Activated CD8-positive, alpha-beta memory T cell treated with anti-CD3 and anti-CD28 coated beads, Interleukin-2, amount 50 U/mL, for 1 hour (primary cell): ENCODE results near the gene GPD2.
"Not testable (repeated sequence)": the region's sequence is repeated elsewhere in the genome, so short reads cannot be mapped to it uniquely, and the experiment has no call there.

Source experiments
- DNase-seq: peaks from one replicate; pipeline ENCODE4 v3.0.0-alpha.2; 2020; ENCODE audit errors: extremely low read depth

Gene GPD2

DNA sequence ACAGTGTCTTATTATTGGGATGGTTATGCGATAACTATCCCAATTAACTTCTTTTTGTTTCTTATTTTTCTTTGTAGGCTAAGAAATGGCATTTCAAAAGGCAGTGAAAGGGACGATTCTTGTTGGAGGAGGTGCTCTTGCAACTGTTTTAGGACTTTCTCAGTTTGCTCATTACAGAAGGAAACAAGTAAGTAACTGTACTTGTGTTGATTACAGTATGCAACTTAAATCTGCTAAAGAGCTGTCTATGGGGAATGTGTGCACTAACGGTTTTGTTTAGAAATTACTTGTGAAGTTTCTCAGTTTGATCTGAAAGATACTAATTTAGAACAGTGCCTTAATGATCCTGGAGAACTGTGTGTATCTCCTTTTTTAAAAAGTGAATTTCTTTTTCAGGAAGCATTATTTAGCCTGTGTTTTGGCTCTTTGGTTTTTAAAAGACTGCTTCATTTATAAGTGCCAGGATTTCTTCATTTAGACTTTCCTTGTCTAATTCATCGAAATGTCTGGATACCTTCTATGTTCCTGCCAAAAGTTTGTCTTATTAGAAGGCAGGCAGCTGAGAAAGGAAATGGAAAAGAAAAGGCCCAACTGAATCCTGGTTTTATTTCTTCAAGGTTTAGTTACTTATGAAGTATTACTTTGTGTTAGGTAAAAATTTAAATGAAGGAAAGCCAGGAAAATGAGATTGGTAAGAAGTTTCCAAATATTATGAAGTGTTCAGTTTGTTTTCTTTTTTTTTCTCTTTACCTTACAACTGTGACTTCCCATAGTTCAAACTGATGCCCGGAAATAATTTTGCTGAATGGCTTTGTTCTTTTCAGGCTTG, 40.1 kb downstream of the GPD2 start:
- DNase-seq: no peak

DNA sequence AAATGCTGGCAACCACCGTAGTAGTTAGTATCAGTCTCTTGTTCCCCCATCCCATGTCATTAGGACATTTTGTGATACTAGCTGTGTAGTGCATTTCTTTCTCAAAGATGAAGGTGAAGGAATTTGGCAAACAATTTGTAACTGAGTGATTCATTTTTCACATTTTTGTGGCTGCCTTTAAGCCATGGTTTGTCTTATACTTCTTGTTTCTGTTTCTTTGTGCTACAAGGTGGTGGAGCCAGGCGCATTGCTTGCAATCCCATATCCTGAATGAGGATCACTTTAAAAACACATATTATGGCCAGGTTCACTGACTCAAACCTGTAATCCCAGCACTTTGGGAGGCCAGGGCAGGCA, 40.6 kb downstream of the GPD2 start:
- no peak for DNase-seq

DNA sequence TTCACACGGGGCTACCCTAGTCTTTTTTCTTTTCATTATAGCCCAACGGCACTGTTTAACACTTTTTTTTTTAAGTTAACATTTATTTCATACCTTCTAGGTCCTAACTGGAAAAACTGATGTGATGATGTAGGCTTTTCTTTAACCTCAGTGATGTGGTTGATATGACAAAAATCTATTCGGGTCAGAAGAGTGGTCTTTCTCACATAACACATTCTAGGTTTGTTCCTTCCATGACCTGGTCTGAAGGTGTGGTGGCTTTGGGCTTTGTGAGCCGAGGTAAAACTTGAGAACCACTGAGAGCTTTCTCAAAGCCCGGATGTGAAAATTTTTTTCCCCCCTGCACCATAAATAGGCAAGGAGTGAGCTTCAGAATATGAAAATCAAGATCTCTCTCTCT, 44.2 kb downstream of the GPD2 start:
- no peak for DNase-seq

DNA sequence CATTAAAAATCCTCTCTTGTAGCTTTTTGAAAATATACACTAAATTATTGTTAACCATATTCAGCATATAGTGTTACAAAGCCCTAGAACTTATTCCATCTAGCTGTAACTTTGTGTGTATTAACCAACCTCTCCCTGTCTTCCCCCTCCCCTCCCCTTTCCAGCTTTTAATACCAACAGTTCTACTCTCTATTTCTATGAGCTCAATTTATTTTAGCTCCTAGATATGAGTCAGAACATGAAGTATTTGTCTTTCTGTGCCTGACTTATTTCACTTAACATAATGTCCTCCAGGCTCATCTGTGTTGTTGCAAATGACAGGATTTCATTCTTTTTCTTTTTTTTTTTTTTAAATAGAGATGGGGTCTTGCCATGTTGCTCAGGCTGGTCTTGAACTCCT, 45.1 kb downstream of the GPD2 start:
- no peak for DNase-seq

DNA sequence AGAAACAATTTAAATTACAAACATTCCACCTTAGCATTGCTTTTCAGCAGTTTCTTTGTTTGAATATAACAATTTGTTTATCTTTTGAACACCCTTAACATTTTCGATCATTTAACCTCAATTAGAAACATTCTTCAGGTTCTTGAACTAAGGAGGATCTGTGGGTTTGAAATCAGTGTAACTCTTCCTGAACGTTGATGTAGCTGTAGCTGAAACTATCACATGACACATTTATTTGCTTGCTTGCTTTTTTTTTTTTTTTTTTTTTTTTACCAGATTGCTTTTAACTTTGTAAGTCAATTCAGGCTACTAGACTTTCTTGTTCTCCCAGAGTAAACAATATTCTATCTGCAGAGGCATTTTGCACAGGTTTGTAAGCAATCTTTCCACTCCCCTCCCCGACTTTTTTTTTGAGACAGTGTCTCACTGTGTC, 47.6 kb downstream of the GPD2 start:
- no peak for DNase-seq

DNA sequence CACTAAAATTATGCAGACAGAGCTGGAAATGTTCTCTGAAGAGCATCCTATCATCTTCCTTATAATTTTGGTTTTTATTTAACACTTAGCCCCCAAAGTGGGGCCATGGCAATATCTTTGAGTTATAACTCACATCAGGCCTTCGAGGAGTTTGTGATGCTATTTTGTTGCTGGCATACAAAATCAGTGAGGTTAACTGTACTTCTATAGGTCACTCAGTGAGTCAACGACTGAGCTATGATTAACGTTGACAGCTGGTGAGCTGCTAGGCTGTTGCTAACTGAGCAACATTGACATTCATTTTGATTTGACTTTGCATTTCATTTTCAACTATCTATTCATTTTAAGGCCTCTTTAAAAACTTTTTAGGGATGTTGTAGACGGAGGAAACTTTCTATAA, 50.0 kb downstream of the GPD2 start:
- no peak for DNase-seq

DNA sequence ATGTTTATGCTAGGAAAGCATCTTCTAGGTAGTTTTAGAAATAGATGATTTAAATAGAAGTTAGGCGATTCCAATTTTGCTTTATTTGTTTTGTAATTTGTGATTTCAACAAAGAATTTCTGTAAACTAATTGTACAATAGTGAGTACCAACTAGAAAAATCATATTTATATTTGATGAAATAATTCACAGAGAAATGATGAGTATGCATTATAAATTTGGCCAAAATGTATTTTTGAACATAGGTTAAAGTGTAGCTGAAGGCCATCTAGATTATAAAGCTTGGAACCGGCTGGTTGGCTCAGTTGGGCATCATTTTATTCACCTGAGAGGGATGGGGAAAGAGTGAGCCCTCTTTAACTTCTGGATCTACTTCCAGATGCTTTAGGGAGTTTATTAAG, 50.4 kb downstream of the GPD2 start:
- no peak for DNase-seq

DNA sequence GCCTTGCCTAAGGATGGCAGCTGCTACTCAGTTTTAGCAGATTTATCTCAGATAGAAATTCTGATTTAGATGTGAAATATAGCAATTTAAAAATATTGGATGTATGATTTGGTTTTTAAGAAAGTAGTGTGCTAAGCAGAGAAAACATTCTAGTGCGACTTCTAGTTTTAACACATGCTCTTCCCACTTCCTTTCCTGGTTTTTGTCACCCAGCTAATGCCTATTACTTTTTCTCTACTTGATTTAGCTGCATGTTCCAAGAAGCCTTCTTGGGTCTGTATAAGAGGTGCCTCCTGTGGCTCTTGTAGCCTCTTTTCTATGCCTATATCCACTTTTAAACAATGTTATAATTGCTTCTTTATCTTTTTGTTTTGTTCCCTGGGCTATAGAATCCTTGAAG, 53.0 kb downstream of the GPD2 start:
- no peak for DNase-seq

DNA sequence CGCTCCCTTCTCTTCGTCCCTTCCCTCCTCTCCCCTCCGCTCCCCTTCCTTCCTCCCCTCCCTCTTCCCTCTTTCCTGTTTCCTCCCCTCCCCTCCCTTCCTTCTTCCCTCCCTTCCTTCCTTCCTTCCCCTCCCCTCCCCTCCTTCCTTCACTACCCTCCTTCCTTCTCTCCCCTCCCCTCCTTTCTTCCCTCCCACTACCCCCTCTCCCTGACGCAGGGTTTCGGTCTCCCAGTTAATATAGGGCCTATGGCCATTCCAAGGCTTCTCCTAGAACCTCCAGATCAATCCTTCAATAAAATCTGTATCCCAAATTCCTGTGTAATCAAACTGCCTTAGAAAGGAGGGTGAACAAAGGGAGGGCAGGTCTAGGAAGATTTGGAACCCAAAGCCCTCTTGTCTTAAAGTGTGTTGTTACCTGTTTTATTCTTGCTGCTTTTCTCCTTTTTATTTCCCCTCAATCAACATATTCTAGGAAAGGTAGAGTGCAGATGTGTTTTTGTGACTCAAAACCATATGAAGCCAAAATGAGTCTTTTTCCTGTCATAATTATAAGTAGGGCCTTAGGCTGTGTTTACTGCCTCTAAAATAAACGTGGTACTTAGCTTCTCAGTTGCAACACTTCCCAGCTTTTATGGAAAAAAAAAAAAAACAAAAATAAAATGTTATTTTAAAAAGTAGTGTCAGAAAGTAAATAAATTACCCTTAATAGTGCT, 53.7 kb downstream of the GPD2 start:
- no peak for DNase-seq

DNA sequence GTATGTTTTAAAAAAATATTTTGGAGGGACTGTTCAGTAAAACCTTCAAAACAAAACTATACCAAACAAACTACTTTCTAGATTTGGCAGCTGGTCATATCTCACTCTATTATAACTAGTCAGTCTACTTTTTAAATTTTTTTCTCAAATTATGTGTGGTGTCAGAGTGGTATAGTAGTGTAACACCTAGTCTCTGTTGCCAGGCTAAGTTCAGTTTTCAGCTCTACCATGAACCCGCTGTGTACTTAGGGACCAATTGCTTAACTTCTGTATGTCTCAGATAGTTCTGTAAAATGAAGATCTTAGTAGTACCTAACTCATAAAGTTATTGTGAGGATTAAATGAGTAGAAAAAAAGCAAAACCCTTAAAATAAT, 54.3 kb downstream of the GPD2 start:
- DNase-seq: no peak

DNA sequence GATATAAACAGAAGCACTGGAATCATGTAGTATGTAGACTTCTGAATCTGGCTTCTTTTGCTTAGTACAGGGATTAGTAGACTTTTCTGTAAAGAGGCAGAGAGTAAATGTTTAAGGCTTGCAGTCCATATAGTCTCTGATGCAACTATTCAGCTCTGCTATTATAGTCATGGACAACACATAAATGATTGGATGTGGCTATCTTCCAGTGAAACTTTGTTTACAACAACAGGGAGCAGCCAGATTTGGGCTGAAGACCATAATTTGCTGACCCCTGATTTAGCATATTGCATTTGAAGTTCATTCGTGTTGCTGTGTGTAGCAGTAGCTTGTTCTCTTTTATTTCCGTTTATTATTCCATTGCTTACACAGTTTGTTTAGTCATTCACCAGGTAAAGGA, 55.0 kb downstream of the GPD2 start:
- DNase-seq: no peak

DNA sequence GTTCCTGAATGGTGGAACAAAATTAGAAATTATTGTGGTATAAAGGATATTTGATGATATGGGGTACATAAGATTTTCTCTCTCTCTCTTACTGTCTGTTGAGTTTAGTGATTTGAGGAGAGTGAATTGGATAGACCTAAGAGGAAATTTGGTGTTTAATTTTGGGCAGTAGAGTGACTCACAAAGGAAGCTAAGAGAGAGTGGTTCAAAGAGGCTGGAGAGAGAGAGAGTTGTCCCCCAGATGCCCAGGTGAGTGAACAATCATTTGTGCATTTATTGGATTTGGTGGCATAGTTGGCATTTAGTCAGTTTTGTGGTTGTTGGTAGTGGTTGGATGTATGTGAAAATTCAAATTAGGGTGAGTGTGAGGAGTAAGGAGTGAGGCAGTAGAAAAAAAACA, 56.8 kb downstream of the GPD2 start:
- DNase-seq: no peak

DNA sequence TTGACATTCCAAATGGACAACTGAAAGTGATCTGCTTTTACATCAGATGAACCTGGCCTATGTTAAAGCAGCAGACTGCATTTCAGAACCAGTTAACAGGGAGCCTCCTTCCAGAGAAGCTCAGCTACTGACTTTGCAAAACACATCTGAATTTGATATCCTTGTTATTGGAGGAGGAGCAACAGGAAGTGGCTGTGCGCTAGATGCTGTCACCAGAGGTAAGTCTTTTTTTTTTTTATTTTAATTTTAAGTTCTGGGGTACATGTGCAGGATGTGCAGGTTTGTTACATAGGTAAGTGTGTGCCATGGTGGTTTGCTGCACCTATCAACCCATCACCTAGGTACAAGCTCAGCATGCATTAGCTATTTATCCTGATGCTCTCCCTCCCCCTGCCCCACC, 59.8 kb downstream of the GPD2 start:
- DNase-seq: not testable (repeated sequence)

DNA sequence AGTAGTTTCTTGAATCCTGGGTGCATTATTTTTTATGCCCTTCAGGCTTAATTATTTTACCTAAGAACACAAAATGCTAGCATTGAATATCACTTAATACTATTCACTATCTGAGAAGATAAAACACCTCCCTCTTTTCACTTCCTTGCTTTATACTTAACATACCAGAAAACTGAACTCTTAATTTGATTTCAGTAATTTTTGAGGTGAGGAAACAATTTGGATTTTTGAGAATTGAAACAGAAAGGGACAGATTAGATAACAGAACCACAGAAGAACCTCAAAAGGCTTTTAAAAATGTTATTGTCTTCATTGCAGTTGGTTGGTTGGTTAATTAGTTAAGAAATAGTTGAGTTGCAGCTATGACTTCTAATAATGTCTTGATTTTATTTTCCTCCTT, 69.5 kb downstream of the GPD2 start:
- no peak for DNase-seq

DNA sequence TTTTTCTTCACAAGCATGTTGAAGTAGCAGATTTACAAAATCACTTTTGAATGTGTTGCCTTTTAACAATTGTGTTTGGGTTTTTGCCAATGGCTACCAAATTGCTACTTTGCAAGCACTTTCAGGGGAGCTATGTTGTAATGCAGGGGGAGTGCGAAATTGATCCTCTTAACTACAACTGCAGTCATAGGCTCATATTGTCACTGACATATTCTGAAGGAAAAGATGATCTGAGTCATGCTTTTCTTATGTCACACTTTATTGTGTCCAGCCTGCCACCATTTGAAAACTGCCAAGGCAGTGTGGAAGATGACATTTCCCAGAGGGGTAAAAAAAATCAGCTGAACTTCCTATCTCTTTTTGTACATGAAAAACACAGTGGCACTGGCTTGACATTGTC, 74.9 kb downstream of the GPD2 start:
- DNase-seq: no peak

DNA sequence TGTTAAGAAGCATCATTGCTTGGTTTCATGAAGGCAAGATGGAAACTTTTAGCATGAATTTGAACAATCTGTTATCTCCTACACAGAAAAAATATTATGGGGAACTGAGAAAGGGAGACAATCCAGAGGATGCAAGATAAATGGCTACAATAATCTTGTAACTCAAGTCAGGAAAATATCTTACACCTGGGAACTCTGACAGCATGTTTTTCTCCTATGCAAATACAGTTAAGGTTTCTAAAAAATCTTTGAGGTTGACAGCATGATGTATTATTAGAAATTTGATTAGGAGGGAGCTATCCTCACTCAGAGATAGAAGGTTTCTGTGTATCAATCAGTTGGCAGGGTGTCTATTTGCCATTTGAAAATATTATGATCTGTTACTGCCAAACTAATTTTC, 75.6 kb downstream of the GPD2 start:
- no peak for DNase-seq

DNA sequence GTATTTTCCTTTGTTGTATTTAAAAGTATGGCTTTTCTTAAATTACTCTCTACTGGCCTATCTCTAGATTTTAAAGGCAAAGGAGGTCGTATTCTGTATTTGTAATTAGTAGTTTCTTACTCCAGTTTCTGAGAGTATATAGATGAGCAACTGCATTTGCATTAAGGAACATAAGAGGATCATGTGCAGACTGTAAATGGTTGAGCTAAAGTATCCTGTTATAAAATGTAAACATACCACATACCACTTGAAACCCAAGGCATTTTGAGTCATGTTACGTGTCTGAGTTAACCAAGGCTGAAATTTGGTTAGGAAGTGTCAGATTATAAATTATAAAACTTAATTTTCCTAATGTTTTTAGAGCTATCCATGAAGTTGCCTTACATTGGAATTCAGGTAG, 76.3 kb downstream of the GPD2 start:
- no peak for DNase-seq

DNA sequence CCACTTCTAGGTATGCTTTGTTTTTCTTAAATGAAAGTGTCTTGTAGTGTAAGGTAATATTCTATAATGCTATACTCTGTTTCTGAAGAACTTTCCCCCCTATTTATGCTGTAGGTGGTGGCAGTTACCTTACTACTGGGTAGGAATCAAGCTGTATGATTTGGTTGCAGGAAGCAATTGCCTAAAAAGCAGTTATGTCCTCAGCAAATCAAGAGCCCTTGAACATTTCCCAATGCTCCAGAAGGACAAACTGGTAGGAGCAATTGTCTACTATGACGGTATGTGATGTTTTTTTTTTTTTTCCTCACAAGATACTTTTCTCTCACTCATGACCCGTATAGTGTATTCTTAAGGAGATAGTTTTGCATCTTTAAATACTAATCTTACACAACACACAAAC, 77.0 kb downstream of the GPD2 start:
- DNase-seq: no peak

DNA sequence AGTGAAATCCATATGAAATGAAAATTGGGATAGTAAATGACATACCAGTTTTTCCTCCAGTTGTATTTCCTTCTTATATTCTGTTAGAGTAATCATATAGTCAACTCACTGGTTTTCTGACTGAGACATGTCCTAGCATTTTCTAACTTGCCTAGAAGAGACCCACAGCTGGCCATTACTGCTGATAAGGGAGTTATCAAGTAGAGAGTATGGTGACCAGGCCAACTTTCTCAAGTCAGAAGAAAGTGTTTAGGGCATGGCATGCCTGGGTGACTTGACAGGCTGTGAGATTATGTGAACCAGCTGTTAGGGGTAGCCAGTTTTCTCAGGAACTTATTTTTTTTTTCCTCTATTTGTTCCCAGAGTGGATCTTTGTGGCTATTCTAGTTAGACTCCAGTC, 81.2 kb downstream of the GPD2 start:
- DNase-seq: no peak

DNA sequence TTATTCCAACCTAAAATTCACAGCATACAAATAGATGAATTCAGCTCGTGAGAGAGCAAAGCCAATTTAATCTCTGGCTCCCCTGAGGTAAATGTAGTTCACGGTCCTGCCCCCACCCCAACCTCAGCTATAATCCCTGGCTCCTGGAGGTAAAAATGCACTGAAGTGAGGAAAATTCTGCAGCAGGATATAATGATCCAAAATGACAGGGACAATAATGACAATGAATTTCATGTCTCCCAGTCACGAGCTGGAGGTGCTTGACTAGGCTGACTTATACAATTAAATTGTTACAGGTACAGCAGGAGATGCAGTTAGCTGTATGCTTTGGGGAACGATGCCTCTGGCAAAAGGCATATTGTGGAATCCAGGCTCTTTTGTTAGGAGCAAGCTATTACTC, 82.0 kb downstream of the GPD2 start:
- DNase-seq: no peak

DNA sequence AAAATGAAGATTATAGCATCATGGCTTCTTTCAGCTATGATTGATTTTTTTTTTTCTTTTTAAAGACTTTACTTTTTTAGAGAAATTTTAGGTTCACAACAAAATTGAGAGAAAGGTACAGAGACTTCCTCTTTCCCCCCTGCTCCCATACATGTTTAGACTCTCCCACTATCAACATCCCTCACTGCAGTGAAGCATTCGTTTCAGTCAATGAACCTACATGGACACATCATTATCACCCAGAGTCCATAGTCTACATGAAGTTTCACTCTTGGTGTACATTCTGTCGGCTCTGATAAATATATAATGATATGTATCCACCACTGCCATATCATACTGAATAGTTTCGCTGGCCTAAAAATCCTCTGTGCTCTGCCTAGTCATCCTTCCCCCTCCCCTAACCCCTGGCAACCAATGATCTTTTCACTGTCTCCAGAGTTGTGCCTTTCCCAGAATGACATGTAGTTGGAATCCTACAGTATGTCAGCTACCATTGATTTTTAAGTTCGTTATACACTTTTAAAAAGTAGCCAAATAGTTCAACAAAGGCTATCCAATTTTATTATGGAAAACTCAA, 86.8 kb downstream of the GPD2 start:
- DNase-seq: no peak

DNA sequence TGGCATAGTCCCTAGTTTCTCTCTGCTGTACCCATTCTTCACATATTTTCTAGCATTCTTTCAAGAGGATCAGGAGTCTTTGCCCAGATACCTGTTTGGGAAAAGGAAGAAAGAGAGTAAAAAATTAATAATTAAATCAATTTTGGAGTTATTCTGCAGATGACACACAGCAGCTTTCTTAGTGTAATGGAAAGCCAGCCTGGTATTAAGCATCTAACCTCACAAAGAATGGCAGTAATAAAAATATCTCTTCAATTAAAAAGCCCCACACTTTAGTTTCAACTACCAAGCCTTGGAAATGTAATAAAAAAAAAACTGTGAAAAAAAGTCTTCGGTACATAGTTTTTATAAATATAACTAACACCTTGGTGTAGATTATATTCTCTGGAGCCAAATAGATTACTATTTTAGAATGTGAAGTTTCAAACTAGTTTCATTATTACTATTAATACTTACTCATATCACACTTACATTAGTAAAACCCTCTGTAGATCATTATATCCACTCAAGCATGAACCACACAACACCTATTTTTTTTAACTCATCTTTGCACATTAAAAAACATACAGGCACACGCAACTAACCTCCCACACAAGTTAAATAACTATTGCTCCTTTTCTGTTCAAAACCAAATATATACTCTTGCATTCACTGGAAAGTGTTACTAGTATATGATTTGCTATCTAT, 90.9 kb downstream of the GPD2 start:
- no peak for DNase-seq

DNA sequence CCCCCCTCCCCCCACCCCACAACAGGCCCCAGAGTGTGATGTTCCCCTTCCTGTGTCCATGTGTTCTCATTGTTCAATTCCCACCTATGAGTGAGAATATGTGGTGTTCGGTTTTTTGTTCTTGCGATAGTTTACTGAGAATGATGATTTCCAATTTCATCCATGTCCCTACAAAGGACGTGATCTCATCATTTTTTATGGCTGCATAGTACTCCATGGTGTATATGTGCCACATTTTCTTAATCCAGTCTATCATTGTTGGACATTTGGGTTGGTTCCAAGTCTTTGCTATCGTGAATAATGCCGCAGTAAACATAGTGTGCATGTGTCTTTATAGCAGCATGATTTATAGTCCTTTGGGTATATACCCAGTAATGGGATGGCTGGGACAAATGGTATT, 92.4 kb downstream of the GPD2 start:
- DNase-seq: not testable (repeated sequence)
